Activated naive CD8-positive, alpha-beta T cell treated with anti-CD3 and anti-CD28 coated beads, Interleukin-2, amount 50 U/mL, for 16 hours (primary cell): ENCODE measurements around the gene NFE2L1.
"Not testable (repeated sequence)": the region's sequence is repeated elsewhere in the genome, so short reads cannot be mapped to it uniquely, and the experiment has no call there.

Source experiments
- DNase-seq: peaks from one replicate; pipeline ENCODE4 v3.0.0-alpha.2; 2020; ENCODE audit warnings: low read depth, low spot score

NFE2L1 gene

DNA sequence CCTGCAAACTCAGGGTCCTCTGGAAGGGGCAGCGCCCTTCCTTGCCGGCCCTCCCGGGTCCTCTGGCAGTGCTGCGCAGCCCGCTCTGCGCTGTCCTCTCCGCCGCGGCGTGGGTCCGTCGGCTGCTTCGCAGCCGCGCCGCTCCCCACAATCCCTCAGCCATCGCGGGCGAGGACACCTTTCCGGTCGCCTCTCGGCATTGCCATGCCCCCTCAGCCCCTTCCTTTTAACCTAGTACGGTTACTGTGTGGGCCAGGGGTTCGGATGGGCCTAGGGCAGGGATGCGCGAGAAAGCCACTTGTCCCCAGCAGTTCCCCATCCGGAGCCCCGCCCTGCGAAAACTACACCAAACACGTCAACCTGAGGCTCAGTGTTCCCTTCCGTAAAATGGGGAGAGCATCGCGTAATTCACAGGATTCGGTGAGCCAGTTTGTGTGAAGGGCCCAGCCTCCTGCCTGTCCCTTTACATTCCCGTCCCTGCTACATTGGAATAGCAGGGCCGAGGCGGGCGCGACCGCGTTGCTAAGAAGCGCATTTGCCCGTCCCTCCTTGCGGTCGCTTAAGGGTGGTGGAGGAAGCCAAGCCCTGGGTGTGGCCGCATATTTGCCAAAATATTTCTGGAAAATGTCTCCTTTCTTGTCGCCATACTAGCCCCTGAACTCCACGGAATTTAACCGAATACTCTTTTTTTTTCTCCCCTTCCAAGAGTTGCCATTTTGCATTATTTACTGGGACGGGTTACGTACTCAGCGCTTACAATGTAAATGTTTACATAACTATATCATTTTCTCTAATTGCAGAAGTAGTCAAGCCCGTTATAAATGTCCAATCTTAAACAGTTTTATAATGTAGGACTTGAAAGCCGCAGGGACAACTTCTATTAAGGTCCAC is 23.8 kb upstream of the NFE2L1 start:
- DNase-seq = no peak

DNA sequence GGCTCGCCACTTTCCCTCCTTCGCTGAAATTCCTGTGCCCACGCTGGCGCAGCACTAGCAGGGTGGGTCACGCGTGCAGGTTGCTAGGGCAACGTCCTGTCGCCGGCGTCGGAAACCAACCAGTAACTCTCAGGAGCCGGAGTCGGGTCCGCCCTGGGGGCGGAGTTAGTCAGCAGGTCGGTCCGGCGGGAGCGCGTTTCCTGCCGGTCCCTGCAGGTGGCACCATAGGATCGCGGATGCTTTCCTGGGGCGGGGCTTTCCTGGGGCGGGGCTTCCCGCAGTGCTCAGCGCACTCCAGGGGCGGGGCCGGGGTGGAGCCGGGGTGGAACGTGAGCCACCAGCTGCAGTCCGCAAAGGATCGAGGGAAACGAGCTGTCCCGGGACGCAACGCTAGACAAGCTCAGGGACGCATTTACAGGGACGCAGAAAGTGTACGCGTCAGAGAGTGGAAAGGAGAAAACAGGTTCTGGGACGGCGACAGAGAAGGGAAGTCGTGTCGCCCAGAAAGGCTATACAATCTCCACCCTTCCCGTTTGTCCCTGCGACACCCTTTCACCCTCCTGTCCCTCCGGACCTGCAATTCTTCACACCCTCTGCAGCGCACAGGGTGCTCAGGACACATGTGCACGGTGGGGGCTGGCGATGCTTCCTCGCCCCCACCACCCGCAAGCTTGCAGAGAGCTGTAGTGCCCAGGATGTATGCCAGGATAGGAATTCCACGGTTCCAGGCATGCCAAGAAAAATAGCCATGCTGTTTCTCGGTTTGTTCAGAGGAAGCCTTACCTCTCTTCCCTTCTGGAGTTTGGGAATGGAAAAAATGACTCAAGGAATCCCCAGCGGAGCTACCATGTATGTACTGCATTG is 22.9 kb upstream of the NFE2L1 start:
- peak; percentile 96 for DNase-seq

DNA sequence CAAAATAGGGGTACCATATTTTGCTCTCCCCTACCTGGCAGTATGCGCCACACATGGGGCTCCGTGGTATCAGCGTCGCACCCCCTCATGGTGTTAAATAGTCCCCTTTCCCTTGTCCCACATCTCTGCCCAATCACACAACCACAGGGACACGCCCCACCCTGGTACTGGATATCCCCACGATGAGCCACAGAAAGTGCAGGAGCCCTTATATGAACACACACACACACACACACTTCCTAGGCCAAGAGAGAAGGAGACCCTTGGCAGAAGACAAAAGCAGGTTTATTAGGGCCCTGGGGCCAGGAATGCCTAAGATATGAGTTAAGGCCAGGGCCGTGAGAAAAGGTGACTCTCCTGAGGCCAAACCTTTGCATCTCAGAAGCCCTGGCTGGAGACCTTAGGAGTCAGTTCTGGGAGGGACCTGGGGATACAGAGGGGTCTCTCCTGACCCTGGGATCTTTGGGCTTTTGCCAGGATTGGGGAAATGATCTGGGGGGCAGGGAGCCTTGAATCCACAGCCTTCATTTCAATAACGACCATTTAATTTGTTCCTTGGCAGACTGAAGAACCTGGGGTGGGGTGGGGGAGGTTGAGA is 22.2 kb upstream of the NFE2L1 start:
- no peak for DNase-seq

DNA sequence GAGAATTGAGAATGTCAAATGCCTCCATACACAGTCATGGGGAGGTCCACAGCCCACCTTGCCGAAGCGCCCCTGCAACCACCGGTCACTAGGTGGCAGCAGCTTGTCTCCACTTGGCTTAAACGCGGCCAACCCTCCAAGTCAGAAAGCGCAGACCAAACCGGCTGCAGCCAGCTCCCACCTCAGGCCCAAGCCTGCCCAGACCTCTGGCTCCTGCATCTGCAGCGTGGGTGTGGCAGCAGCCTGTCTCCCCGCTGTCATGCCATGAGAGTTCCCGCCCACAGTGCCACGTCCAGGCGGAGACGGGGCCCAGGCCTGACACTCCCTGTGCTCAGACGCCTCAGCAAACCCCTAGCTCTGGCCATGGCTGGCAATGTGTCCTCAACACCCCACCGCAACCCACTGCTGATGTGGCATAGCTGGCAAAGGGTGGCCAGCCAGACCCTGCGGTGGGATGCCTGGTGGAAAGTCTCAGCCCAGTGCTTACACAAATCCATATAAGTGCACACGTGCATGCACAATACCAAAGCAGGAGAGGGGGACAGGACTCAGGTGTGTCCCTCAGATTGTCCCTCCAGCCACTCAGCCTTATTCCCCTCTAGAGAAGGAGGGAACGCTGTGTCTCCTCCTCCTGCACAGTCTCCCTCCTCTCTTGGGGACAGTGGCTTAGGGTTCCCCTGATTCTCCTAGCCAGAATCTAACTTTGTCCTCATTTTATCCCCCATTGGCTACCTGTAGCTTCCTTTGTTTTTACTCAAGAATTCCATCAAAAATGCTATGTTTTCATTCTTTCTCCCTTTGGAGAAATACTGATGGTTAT is 21.4 kb upstream of the NFE2L1 start:
- DNase-seq = peak; percentile 63

DNA sequence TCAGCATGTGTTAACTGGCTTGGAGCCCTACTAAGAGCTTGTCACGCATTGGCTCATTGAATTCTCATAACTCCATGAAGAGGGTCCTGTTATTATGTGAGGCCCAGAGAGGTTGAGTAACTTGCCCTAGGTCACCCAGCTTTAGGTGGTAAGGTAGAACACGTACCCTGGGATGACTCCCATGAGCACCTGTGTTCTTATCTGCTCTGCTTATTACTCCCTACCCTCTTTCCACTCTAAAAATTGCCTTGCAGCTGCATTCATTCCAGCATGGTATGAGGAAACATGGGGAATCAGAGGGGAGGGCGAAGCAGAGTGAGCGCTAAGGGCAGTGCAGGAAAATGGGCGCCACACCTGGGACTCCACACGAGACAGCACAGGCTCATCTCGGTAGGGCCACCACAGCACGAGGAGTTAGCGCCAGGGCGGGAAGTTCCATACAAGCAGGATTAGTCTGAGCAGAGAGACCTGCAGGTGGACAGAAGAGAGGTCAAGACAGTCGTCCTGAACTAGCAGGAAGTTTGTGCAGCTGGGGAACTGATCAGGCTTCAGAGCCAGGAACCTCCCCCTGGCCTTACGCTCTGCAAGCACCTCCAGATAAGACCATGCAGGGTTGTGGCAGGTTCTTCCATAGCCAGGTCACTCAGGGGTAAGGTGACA is 20.7 kb upstream of the NFE2L1 start:
- DNase-seq = no peak

DNA sequence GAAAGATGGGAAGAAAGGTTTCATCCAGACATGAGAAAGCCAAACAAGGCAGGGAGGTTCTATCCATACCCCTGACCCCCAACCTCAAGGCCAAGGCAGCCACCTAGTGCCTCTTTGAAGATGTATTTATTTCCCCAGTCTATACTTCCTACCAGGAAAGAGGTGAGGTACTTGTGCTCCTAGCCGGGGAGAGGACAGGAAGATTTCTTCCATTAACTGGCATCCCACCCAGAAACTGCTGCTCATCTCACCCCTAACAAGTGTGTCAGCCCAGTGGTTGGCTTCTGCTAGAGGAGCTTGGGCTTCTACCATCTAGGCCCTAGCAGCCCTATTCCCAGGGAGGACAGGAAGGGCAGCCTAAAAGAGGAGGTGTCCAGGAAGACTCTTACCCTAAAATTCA is 19.4 kb upstream of the NFE2L1 start:
- no peak for DNase-seq

DNA sequence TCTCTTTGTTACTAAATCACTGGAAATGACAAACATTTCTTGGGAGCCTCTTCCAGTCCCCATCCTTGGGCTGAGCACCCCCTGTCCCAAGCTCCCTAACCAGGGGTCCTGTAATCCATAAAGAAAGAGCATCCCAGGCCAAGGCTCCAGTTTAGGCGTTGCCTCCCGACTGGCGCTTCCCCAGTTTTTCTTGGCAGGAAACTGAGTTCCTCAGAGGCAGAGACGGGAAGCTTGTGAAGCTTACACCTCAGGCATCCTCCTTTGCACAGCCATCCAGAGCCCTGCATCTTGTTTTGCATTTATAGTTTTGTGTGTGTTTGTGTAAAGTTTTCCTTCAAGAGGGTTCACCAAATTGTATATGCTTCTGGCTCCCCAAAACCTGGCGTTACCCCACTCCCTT is 17.6 kb upstream of the NFE2L1 start:
- DNase-seq = no peak

DNA sequence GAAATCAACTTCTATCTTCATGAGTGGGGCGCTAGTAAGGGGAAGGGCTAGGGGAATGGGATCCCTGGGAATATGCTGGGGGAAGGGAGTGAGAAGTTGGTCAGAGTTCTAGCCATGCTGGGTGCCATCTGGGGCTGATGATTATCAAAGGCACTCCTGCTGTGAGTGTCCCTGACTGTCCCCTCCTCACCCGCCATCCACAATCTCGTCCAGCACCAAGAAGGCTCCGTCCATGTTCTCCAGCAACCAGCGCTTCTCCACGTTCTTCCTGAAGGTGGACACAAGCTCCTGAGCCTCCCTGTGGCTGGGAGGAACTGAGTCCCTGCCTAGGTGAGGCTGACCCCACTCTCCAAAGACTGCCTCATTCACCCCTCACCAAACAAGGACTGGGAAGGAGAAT is 16.2 kb upstream of the NFE2L1 start:
- no peak for DNase-seq

DNA sequence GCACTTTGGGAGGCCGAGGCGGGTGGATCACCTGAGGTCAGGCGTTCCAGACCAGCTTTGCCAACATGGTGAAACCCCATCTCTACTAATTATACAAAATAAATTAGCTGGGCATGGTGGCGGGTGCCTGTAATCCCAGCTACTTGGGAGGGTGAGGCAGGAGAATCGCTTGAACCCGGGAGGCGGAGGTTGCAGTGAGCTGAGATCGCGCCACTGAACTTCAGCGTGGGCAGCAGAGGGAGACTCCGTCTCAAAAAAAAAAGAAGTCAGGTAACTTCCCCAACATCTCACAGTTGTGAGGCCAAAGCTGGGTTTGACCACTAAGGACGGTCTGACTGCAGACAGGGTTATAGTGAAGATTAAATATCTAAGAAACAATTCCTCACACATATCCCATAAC is 13.4 kb upstream of the NFE2L1 start:
- DNase-seq = not testable (repeated sequence)

DNA sequence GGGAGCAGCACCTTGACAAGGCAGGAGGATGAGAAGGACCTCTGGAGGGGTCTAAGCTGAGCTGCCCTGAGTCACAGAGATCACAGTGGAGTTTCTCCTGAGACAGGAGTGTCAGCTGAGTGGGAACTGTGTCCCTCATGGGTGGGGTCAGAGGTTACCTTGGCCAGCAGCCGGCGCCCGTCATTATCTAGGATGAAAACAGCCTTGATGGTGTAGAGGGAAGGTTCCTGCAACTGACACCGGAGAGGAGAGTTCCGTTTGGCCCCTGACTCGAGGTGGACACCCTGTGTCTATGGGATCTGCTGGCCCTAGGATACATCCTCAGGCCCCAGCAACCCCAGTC is 11.5 kb upstream of the NFE2L1 start:
- no peak for DNase-seq

DNA sequence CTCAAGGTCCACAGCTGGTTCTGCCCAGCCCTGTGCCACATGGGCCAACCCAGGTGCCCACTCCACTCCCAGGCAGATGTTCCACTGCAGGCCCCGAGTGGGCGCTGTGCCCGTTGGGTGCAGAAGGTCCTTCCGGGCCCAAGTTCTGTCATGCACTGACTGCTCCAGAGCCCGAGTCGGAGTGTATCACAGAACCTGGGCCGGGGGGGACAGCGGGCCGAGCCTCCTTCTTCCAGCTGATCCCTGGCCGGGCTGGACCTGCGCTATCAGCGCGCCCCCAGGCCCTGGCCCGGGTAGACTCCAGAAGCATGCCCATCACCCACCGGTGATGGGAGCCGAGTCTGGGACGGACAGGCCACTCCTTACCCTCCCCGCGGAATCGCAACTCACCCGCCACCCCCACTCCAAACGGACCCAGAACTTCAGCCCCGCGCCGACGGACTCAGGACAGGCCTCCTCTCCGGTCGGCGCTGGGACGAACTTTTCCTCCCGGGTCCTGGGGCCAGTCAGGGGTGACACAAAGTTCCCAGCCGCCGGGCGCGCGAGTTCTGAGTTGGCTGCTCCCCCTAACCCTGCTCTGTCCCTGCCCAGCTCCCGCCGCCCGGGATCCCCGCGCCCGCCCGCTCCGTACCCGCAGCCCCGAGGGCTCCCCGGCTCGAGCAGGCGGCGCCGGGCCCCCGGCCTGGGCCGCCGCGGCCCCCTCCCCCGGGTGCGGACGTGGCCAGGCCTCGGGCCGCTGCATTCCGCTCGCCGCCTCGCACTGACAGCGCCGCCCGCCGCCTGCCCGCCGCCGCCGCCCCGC is 10.9 kb upstream of the NFE2L1 start, which contains the start of gene COPZ2:
COPZ2 (minus strand) TSS at position 762 of the 802 bp plus-strand sequence; CDS start at position 742, 20 bp downstream.
- no peak for DNase-seq

DNA sequence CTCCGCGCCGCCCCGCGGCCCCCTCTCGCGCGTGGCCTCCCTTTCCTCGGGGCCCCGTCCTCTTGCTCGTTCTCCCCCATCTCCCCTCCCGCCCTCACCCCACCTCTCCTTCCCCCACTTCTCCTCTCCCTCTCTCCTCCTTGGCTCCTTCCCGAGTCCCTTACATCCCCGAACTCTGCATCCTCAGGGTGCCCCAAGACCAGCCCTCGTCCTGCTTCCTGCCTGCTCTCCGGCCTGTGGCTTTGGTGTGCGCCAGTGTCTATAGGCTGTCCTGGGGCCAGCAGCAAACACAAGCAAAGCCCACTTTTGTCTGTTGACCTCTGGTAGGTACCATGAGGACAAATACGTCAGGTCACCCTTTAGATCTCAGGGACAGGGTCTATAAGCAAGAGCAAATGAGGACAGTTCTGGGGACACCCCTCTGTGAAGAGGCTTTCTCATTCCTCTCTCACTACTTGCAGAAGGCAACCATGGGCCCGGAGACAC is 10.3 kb upstream of the NFE2L1 start:
- no peak for DNase-seq

DNA sequence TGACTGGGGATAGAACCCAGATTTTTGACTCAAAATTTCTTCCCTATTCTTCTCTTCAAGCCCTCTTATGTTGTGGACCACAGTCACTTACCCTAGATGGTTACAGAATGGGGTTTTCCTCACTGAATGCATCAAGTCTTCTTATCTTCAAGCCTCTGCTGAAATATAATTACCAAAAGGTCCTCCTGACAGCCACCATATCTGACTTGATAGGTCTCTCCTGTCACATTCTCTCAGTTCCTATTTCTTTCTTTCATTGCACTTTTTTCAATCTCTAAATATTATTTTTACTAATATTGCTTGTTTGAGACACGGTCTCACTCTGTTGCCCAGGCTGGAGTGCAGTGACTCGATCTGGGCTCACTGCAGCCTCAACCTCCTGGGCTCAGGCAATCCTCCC is 9.5 kb upstream of the NFE2L1 start:
- DNase-seq = no peak

DNA sequence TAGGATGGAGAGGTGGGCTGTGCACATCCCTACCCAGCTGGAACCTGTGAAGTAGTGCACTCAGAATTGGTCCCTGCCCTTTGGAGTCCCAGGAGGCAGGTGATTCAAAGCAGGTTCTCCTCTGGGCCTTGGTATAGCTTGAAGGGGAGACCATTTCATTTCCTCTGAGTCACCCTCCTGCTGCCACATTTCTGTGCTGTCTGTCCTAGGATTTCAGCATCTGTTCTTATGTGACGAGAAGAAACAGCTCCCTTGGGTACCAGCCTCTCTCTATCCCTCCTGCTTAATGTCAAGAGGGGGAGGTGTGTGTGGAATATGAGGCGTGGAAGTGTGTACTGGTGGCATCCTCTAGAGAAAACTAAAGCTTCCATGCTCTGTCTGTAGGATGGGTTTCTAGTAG is 5.0 kb upstream of the NFE2L1 start:
- DNase-seq = no peak

DNA sequence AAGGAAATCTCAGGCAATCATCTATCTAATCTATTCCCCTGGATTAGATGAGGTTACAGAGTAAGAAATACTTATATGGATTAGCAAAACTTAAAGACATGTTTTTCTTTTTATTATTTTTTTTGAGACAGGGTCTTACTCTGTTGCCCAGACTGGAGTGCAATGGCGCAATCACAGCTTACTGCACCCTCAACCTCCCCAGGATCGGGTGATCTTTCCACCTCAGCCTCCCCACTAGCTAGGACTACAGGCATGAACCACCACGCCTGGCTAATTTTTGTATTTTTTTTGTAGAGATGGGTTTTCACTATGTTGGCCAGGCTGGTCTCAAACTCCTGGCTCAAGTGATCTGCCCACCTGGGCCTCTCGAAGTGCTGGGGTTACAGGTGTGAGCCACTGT is 3.3 kb upstream of the NFE2L1 start:
- no peak for DNase-seq

DNA sequence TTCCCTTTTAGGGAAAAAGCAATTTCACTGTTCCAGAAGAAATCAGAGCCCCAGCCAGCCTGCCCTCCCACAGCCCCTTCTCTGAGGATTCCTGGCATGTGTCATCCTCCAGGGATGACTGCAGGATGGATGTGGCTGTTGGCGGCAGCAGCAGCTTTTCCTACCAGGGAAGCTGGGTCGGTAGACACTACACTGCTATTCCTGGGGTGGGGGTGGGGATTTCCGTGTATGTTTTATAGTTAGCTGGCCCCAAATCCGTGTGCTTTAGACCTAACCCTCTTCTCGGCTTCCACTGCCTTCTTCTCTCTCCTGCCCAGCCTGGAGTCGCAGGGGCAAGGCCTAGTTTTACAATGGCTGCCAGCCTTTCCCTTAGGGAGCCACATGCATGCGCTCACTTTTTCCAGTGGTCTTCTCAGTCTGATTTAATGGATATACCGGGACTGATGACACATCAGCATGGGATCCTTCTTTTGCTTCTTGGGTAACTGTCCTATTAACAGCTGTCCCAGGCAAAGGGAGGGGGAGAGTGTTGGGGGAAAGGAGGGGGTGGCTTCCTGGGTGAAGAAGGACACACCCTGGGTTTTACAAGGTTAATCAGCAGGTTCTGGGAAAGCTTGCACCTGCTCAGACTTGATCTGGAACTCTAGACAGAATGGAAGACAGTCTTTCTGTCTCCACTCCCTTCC is 2.7 kb upstream of the NFE2L1 start:
- no peak for DNase-seq

DNA sequence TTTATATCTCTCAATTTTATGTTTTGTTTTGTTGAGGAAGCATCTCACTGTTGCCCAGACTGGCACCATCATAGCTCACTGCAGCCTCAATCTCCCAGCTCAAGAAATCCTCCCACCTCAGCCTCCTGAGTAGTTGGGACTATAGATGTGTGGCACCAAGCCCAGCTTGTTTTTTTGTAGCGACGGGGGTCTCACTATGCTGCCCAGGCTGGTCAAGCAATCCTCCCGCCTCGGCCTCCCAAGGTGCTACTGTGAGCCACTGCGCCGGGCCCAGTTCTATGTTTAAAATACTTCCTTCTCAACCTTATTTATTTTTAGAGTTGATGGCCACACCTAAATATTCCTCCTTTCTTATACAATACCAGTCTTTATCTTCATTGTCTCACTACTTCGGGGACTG is 1.9 kb upstream of the NFE2L1 start:
- DNase-seq = no peak

DNA sequence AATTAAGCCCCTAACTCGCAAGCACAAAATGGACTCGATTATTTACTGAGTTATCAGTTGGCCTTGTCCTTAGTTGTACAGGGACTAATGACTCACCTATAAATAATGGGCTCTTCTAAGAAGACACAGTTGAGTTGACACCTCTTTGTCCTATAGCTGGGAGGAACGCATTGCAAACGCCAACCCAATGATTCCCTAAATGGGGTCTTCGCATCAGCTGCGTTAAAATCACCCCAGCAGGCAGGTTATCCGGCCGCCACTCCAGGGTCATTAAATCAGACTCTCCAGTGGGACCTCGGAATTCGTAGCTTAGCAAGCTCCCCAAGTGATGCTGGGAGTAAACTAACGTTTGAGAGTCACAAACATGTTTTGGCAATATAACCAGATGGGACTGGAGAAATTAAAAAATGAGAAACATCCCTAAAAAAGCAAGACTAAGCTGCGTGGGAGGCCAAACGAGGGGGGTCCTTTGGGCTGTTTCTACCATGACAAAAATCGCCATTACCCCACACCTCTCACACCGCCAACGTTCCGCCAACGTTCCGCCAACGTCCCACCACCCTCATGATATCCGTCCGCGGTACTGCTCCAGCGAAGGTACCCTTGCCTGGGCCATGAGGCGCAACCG is 932 bp upstream of the NFE2L1 start:
- DNase-seq = no peak
